H54 (cell line): ENCODE data around the gene ZRANB1.

ENCODE experiments used
- DNase-seq: peaks from one replicate; pipeline ENCODE4 v3.0.0; 2011; ENCODE audit warnings: low spot score, mixed read lengths; ENCODE audit not compliant: insufficient read length
- FAIRE-seq: peaks from 3 replicates; lab custom pipeline; 2011; peaks lifted over from hg19 to GRCh38; lab: Jason Lieb, UNC
- POLR2A ChIP-seq: IDR thresholded peaks from 2 replicates; pipeline ENCODE4 v1.6.1; 2011; ENCODE audit warnings: low read depth, mild to moderate bottlenecking, low read length

Gene ZRANB1

DNA sequence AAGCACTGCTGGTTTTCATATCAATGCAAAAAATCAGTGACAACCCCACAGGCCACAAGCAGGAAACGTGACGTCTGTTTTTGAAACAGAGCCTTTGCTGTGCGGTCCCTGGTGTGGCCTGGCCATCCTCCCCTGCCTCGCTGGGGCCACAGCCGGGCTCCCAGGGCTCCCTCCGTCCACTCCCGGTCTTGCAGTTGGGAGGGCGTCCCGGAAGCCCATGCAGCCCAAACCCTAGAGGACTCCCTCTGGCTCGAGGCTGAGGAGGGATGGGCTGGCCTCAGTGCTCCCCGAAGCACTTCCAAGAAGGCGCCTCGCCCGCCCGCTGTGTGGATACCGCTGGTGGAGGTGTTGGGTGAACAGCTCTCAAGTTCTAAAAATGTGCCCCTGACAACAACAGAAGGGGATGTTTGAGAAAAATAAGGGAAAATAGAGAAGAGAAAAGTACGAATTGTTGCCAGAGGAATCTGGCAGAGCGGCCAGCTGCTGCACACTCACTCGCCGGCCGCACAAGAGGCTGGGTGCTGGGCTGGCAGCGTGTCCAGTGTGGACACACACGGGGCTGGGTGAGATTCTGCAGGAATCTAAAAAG, 73.5 kb downstream of the ZRANB1 start:
- no peak for FAIRE-seq
- TF ChIP-seq POLR2A: no peak
- no peak for DNase-seq

DNA sequence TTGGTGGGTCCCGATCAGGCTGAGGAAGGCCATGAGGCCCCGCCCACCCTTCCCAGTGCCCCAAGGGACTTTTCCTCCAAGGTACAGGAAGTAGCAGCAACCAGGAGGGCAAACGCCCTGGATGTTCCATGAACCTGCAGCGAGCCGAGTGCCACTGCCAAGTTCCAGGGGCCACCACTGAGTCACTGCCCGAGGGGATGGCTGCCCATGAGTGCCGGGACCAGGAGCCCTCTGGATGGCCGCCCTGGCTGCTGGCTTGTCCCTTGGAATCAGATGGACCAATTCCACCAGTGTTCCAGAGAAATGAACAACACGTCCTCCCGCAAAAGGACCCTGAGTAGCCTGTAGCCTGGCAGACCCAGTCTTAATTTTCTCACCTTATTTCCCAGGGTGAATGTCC, 74.2 kb downstream of the ZRANB1 start:
- no peak for DNase-seq
- TF ChIP-seq POLR2A: no peak
- FAIRE-seq: no peak

DNA sequence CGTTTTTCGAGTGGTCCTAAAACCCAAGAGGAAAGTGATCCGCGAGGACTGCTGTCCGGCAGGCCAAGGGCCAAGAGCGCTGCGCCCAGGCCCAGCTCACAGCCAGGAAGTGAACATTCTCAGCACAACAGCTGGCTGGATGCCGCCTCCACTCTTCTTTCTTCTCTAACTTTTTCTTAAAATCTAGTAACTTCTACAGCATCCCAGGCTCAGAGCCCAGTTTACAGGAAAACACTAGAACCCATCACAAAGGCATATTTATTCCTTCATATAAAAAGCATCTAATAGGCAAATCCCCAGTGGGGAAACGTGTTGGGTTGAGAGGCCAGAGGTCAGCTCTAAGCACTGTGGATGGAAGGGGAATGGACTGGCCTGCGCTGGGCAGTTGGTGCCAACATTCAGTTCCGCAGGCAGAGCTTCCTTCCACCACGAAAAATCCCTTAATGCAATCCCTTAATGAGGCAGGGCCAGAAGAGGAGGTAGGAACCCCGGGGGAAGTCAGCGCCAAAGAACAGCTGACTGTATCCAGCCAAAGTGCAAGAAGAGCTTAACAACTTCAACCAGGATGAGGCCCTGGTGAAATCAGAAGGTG, 74.8 kb downstream of the ZRANB1 start:
- FAIRE-seq: no peak
- DNase-seq: no peak
- TF ChIP-seq POLR2A: no peak

DNA sequence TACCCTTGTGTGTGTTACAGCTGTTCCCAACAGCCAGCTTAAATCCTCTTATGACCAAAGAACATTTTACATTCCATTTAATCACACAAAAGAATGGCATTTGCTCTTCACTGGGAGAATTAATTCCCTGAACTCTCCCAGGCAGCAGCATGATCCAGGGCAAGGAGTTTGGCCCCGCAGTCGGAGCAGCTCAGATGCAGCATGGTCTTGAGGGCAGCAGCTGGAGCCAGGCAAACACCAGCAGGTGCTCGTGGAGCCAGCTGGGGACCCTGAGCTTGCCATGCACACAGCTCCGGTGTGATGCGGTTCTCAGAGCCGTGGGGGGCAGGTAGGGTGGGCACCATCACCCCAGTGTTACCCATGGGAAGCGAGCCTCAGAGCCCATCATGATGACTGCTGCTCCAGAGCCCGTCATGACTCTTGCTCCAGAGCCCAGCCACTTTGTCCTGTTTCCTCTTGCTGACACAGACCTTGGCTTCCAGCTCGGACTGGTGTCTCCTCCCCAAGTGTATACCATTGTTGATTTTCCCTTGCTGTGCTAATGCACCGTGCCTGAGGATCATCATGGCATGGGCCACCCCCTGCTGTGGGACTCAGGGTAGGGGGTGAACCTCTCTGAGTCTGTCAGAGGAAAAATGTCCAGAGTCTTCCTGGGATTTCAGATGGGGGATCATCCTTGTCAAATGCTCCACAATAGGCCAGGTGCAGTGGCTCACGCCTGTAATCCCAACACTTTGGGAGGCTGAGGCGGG, 75.8 kb downstream of the ZRANB1 start:
- FAIRE-seq (no peak), DNase-seq (no peak)
- no peak for TF ChIP-seq POLR2A

DNA sequence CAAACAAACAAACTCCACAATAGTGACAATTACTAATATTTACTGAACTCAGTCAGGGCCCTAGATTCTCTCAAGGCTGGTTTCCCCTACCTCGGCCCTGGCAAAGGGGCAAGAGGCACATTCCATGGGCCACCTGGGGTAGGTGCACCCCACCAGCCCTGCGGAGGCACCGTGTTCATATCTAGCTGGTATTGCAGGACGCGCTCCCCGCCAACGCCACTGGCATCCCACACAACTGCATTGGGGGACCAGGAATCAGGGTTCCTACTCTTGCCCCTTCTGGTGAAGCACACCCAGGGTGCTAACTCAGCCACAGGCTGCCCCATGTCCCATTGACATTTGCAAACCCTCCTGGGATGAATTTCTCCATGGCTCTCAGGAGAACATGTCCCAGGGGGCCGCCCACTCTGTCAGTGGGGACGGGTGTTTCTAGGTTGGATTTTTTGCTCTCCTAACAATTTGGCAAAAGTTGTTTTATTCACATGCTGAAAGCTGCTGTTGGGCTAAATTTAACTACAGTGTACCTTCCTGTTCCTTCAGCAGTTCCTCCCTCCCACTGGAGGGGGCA, 76.7 kb downstream of the ZRANB1 start:
- TF ChIP-seq POLR2A: no peak
- no peak for FAIRE-seq
- DNase-seq: no peak

DNA sequence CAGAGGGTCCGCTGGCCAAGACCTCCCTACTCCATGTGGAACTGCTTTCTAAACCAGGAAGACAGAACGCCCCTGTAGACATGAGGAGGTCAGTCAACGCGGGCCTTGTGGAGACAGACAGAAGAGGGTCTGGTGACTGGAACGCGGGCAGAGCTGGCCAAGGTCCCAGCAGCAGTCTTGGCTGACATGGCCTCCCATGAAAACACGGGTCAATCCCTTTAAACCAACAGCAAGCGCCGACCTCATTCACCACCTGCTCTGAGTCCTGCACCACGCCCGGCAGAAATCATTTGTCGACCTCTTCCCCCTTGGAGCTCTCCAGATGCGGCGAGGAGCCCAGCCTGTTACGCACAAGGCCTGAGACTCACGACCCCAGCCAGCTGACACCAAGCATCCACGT, 78.5 kb downstream of the ZRANB1 start:
- FAIRE-seq: no peak
- DNase-seq: no peak
- no peak for TF ChIP-seq POLR2A

DNA sequence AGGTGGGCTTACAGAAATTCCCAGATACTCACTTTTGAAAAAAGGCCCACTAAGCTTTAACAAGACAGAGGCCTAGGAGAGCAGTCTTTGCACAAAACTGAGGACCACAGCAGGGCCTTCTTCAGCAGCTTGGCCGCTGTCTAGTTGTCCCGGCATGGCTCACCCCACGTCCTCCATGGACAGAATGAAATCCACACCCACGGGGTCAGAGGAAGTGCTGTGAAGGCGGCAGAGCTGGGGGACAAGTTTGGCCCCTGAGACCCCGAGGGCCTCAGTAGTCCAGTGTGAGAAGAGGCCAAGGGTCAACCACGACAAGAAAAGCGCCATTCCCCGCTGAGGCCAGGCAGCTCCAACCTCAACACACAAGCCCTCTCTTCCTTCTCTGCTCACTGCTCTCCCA, 78.9 kb downstream of the ZRANB1 start:
- no peak for DNase-seq
- FAIRE-seq: no peak

DNA sequence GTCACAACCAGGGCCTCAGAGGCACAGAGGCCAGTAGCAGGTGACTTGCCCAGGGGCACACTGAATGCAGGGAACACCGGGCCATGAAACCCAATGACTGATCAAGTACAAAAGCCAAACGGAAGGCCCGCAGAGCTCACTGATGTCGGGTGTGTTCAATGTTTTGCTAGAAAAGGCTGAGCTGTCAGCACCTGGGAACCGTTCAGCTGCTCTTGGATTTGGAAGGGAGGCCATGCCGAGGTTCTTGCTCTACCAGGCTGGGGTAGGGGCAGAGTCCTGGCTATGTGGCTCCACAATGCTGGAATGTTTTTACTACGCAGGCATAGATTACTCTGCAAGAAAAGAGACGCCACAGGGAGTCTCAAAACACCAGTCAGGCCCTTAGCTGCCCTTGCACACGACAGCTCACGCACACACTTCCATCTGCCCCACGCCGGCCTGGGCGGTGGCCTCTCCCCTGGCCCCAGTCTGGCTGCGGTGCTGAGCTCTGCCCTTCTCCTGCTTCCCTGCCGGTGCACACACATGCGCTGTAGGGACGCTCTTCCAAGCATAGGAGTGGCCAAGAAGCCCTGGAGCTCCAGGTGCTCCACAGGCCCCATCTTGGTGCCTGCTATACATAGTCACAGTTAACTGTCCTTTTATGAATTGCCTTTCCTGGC, 79.9 kb downstream of the ZRANB1 start:
- FAIRE-seq (no peak), DNase-seq (no peak)
- TF ChIP-seq POLR2A: no peak

More for the DNA sequence above, 78.9 kb downstream of the ZRANB1 start:
- no peak for TF ChIP-seq POLR2A

DNA sequence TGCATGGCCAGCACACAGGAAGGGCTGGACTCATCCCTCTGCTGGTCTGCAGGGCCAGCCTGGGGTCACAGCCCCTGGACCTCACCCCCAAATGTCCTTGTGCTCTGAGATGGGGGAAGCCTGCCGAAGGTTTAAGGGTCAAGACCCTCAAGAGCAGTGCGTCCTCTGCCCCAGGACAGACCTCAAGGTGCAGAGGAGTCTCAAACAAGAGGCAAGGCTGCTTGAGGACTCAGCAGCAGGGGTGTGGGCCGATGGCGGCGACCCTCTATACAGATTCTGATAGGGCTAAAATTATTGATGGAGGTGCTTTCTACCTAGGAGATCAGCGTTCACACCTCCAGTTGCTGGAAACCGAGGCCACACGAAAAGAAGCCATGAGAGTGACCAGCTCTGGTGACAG, 80.7 kb downstream of the ZRANB1 start:
- TF ChIP-seq POLR2A: no peak
- FAIRE-seq: no peak
- no peak for DNase-seq

DNA sequence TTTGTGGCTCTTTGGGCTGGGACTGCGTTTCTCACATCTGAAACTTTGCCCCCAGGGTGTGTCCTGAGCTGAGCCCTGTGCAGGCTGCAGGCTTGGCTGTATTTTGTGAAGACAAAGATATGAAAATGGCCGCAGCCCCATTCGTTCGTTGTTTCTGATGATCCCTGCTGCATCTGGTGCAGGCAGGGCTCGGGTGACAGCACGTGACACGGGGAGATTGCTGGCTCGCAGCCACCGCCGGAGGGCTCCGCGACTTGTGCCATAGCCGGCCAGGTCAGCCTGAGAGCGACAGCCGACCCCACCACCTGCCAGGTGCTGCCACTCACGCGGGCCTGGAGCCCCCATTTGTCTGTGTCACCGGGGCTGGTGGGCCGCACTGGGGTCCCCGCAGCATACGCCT, 81.3 kb downstream of the ZRANB1 start:
- DNase-seq: no peak
- TF ChIP-seq POLR2A: no peak
- FAIRE-seq: no peak

DNA sequence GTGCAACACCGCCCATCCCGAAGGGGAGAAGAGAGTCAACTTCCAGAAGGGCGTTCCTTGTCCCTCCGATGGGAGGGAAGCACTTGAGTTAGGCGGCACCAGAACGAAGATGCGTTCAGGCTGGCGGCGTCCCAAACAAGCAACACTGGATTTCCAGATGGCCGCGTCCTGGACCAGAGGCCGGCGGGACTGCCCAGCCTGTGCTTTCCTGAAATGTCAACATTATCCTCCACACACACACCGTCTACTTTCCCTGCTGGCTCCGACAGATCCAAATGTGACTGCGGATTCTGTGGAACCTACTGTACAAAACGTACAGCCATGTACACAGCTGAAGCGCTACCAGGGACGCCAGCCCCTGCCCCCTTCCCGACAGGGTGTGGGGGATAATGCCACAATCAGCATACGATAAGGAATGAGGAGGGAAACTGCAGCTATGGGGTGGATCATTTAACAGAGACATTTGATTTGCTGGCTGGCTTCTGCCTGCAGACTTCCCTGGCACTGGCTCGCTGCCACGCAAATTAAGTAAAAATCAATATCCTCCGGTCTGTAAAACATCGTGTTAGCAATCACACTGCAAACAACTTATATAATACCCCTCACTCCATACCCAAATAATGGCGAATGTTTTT, 82.1 kb downstream of the ZRANB1 start:
- DNase-seq (no peak), FAIRE-seq (no peak)
- TF ChIP-seq POLR2A: no peak

DNA sequence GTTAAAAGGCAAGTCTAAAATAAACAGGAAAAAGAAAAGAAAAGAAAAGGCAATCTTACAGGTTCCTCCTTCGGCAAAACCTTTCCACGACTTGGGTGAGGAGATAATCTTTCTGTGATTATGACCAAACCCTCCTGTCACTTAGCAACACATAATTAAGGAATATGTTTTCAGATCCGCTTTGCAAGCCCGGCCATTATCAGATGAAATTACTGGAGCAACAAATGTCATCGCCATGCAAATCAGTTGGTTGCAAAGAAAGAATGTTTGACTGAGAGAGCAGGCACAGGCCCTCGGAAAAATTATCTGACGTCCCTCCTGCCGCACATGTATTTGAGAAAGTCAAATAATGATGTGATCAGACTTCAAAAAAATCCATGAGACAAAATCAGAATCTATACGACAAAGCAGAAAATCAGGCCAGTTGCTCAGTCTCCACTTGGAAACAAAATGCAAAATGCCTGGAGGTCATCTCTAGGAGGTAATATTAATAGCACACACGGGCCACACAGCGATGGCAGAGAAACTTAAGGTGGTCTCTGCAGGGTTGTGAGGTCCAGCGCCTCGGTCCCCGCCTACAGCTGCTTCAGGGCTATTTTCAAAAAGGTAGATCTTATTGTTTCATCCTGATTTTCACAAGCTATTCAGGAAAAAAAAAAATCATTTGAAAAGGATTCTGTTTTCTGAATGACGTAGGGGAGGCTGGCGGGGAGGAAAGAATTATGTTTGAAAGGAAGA, 82.7 kb downstream of the ZRANB1 start:
- TF ChIP-seq POLR2A: no peak
- no peak for DNase-seq
- FAIRE-seq: no peak

DNA sequence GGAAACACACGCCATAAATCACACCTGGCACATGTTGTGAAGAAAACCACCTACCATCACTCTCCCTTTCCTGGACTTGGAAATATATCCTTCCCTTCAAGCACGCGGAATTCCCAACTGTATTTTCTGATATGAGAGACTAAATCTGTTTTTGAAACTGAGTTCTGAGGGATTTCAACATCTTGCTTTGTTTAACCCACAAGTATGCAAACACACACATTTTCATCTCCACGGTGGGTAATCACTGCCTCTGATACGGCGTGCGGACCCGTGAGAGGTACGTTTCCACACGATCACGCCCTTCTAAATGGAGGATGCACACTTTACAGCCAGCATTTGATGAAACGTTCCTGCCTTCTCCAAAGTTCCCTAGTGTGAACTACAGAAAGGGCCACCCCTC, 83.4 kb downstream of the ZRANB1 start:
- DNase-seq: no peak
- TF ChIP-seq POLR2A: no peak
- FAIRE-seq: no peak
